HG02759 (cell line): ENCODE data around the gene TRAF1.

ENCODE experiments used
- ATAC-seq: cut with Tn5 transposase; IDR thresholded peaks from one replicate; pipeline ENCODE4 v1.9.1; 2021; ENCODE audit warnings: mild to moderate bottlenecking, moderate library complexity; ENCODE audit not compliant: unreplicated experiment

Gene TRAF1

GRCh38 chr9:120872791-120873502 is 53.6 kb downstream of the TRAF1 start:
- ATAC-seq: no peak

GRCh38 chr9:120870206-120870605 is 56.4 kb downstream of the TRAF1 start:
- ATAC-seq: no peak

- no peak for ATAC-seq
Measured at GRCh38 chr9:120869726-120870125, 56.9 kb downstream of the TRAF1 start.

- ATAC-seq: no peak
Measured at GRCh38 chr9:120869360-120869687, 57.3 kb downstream of the TRAF1 start.

GRCh38 chr9:120868676-120869359 is 57.8 kb downstream of the TRAF1 start:
- peak; percentile 94 for ATAC-seq

- ATAC-seq: no peak
Measured at GRCh38 chr9:120868339-120868675, 58.3 kb downstream of the TRAF1 start.

GRCh38 chr9:120867676-120868338 is 58.8 kb downstream of the TRAF1 start:
- no peak for ATAC-seq

GRCh38 chr9:120866651-120867050 is 59.9 kb downstream of the TRAF1 start:
- no peak for ATAC-seq

- ATAC-seq: no peak
Measured at GRCh38 chr9:120865809-120866208, 60.8 kb downstream of the TRAF1 start.

- no peak for ATAC-seq
Measured at GRCh38 chr9:120865176-120865575, 61.4 kb downstream of the TRAF1 start.

- ATAC-seq: no peak
Measured at GRCh38 chr9:120864719-120865118, 61.9 kb downstream of the TRAF1 start.

GRCh38 chr9:120863833-120864232 is 62.8 kb downstream of the TRAF1 start:
- ATAC-seq: no peak

GRCh38 chr9:120862452-120862851 is 64.1 kb downstream of the TRAF1 start:
- ATAC-seq: no peak

- no peak for ATAC-seq
Measured at GRCh38 chr9:120861935-120862334, 64.7 kb downstream of the TRAF1 start.

- ATAC-seq: no peak
Measured at GRCh38 chr9:120860083-120860482, 66.5 kb downstream of the TRAF1 start.

- ATAC-seq: no peak
Measured at GRCh38 chr9:120859361-120859760, 67.2 kb downstream of the TRAF1 start.

GRCh38 chr9:120857902-120858301 is 68.7 kb downstream of the TRAF1 start:
- ATAC-seq: no peak

- ATAC-seq: no peak
Measured at GRCh38 chr9:120857481-120857880, 69.1 kb downstream of the TRAF1 start.

GRCh38 chr9:120856700-120857099 is 69.9 kb downstream of the TRAF1 start:
- no peak for ATAC-seq

GRCh38 chr9:120855827-120856670 is 70.5 kb downstream of the TRAF1 start:
- no peak for ATAC-seq

GRCh38 chr9:120854596-120855327 is 71.8 kb downstream of the TRAF1 start:
- ATAC-seq: no peak
